A549 treated with AZD2906 at 1 μM for 4 hours (cell line): ENCODE data around the gene C3orf20. TPM values are rescaled to one million over a fixed set of nuclear protein-coding genes. Genes with fewer than 3 reads are reported as not detected.

ENCODE experiments used
- total RNA-seq: library from RNA; stranded (reverse); fragments of 200-300 nt; extraction: Qiagen RNA extraction; gene quantifications from 5 replicates; pipeline ENCODE4 v1.2.3, GENCODE V29; 2022

Gene C3orf20
- 0.02 to 0.07 TPM (median 0.05 TPM) in 3 of 5 replicates, not detected in the others for total RNA-seq

GRCh38 chr3:14674841-14675240 lies at the start of gene C3orf20:
Gene C3orf20 (plus strand): TSS chr3:14675141. CDS start chr3:14682714, 7,573 bp downstream.

GRCh38 chr3:14651440-14652251 lies 23.3 kb upstream of the C3orf20 start, which contains the start of gene CCDC174:
Gene CCDC174 (plus strand): TSS chr3:14651762. CDS start chr3:14651837, 75 bp downstream.

GRCh38 chr3:14818804-14819500 lies 144.0 kb downstream of the C3orf20 start, which contains the start of gene FGD5:
Gene FGD5 (plus strand): TSS chr3:14818962. CDS start chr3:14819072, 110 bp downstream.

Other genes starting within 250 kb of the C3orf20 start
- gene GRIP2, start 134.8 kb upstream of the C3orf20 start, total RNA-seq, result 0.53 to 1.4 TPM (median 1.3 TPM) in 5 replicates
- 10.9 to 16.3 TPM (median 11.8 TPM) in 5 replicates for gene CCDC174, start 23.4 kb upstream of the C3orf20 start, total RNA-seq
- gene FGD5, start 143.8 kb downstream of the C3orf20 start, total RNA-seq, result 0.02 to 0.03 TPM (median 0.03 TPM) in 4 of 5 replicates, not detected in the other